Heart left ventricle (tissue), 13 donors: ENCODE results near the gene SDS.

Source experiments
- POLR2A ChIP-seq, 2 donors: fragments of 450-650 bp; IDR thresholded peaks; one replicate each; pipeline ENCODE4 v1.6.1; 2017; ENCODE audit warnings: antibody characterized with exemption in 2 of 2, mild to moderate bottlenecking in 2 of 2, moderate library complexity in 2 of 2
- TF ChIP-seq, protein P1 (sequence below), 12 donors: fragments of 200-600 bp; sonication (generic) in 4 of 12; IDR thresholded peaks; one replicate each; pipeline versions ENCODE4 v1.5.0 to v1.8.0; 2018 to 2022; ENCODE audit warnings: antibody characterized with exemption in 12 of 12, mild to moderate bottlenecking in 5 of 12
- donor health status: ischemic (EF 13 %, LVEDD 7.1; RV severe dilation, severe dysfunction).
- donor health status: DM: no; HTN: yes; CAD: no.
- donor health status: DM: no; HTN: no; CAD: no.
- donor health status: ischemic (EF 25% LVEDD 6.9; RV normal size, moderate dysfunction).
- donor health status: ischemic (EF 25% LVEDD 5.7; RV mildly dilated, moderate dysfunction).
- donor health status: ischemic (EF 35%, LVEDD 5.7; RV mildly dilated, moderate dysfunction).
- donor health status: nonischemic (EF 11% LVEDD 7.7; RV severe dilation, severe dysfunction).
- donor health status: DM: yes; HTN: yes; CAD: no.
- donor health status: PGD.
- donor health status: ischemic (EF 29% LVEDD 5.4; RV normal size, mild dysfunction).
- donor health status: nonischemic (EF 23%, LVEDD 6.1; RV moderate dilation, normal function).

DNA sequence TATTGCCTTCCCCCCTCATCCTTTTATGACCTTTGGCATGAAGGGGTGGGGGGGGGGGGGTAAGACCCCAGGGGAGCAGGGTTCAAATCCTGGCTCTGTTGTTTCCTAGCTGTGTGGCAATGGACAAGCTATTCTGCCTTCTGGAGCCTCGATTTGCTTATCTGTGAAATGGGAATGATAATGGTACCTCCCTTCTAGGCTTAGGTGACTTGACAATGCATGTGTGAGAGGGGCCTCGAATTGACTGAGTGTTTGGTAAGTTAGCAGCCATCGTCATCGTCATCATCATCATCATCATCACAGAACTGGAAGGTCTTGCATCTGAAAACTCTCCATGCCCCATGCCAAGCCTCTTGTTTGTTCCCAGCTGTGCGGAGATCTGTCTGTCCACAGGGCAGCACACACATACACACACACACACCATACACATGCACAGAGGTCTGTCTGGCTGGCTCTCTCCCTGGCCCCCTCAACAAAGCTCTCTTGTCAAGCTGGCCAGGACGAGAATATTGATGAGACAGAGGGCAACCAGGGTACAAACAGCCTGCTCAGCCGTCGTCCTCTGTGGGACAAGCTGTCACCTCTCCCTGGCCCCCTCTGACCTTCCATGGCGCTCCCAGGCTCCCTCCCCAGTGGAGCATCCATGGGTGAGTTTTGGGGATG lies 5.9 kb upstream of the SDS start:
- TF ChIP-seq, protein P1, sequence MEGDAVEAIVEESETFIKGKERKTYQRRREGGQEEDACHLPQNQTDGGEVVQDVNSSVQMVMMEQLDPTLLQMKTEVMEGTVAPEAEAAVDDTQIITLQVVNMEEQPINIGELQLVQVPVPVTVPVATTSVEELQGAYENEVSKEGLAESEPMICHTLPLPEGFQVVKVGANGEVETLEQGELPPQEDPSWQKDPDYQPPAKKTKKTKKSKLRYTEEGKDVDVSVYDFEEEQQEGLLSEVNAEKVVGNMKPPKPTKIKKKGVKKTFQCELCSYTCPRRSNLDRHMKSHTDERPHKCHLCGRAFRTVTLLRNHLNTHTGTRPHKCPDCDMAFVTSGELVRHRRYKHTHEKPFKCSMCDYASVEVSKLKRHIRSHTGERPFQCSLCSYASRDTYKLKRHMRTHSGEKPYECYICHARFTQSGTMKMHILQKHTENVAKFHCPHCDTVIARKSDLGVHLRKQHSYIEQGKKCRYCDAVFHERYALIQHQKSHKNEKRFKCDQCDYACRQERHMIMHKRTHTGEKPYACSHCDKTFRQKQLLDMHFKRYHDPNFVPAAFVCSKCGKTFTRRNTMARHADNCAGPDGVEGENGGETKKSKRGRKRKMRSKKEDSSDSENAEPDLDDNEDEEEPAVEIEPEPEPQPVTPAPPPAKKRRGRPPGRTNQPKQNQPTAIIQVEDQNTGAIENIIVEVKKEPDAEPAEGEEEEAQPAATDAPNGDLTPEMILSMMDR (IDR thresholded peaks at IDR 0.05), result no peak
- TF ChIP-seq POLR2A (IDR thresholded peaks at IDR 0.05), result no peak
